NCI-H2171 (cell line): ENCODE results near the gene MCC.

Source experiments
- DNase-seq: peaks from one replicate; lab custom pipeline; 2025; lab: John Stamatoyannopoulos, UW

Gene MCC

DNA sequence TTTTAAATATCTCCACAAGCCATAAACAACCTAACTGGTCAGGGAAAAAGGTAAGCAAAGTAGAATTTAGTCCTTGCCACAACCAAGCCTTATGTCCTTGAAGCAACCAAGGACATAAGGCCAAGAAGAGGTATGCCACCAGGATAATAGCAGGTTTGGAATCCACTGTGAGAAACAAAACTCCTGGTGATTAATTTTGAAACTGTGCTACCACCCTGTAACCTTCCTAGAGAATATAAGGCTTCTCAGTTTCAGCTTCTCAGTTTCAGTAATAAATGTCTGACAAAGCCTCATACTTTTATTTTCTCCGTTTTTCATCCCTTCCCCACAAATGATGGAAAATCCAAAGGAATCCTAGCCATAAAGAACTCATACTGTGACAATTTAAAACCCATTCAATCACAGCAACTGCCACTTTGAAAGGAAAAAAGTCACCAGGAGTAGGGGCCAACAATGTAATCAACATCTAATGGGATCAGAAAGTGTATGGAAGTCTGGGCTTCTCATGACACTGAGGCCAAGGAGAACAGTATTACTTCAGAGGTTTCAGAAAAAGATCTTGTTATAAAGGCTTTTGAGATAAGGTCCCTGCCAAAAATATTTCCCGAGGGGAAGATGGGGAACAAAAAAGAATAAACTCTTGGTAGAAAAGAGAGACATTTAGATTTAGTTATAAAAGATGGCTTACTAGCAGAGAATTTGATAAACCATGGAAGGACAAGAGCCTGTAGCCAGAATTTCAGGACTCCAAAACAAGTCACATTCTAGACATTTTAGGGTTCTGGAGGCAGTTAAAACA is 242.6 kb downstream of the MCC start:
- DNase-seq = no peak

DNA sequence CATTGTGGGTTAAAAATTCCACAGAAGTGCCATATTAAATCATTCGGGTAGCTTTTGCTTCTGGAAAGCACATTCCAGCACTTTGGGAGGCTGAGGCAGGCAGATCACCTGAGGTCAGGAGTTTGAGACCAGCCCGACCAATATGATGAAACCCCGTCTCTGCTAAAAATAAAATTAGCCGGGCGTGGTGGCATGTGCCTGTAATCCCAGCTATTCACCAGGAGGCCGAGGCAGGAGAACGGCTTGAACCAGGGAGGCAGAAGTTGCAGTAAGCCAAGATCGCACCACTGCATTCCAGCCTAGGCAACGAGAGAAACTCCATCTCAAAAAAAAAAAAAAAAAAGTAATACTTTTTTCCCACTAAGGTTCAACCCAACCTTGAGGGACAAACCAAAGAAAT is 243.3 kb downstream of the MCC start:
- DNase-seq = no peak

DNA sequence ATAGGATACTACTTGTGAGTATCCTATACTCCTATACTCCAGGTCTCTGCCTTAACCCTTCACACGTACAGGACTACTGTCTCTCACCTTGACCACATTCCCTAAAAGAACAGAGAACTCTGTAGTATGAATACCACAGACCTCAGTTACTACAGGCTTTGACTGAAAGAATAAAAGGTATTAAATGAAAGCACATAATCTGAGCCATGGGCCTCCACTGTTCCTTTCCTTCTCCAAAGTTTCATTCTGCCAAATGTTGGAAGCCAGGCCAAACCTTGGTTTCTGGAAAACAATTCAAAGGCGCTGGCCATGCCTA is 244.9 kb downstream of the MCC start:
- no peak for DNase-seq

DNA sequence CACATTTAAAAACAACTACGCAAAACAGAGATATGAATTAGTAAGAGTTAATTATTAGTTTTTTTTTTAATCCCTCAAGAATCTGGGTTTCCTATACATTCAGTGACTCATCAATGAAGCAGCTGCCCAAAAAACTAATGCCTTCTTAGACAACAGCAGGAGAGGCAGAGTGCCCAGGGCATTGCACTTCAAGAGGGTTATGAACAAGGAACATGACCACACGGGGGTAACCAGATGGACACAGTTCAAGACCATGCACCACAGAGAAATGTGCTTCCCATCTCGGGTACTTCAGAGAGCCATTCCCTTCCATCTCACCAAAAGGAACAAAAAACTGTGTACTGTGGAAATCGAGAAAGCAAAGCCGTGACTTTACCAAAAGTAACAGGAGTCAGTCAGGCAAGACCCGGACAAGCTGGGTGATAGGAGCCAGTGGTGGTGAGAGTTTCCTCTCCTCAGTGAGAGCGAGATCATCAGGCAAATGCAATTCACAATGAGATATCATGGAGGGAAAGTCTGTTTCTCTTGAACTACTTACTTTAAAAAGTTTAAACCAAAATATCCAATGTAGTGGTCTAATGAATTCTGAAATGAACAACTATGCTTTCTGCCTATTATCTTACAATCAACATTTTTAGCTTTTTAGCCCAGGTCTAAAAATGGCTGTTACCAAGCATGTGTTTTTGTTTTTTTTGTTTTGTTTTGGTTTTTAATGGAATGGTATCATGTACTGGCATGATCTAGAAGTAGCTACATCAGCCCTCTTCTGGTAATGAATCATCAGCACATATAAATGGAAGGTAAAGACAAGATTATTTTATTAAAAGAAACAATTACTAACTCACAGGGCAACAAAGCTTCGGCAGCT is 245.5 kb downstream of the MCC start:
- no peak for DNase-seq

DNA sequence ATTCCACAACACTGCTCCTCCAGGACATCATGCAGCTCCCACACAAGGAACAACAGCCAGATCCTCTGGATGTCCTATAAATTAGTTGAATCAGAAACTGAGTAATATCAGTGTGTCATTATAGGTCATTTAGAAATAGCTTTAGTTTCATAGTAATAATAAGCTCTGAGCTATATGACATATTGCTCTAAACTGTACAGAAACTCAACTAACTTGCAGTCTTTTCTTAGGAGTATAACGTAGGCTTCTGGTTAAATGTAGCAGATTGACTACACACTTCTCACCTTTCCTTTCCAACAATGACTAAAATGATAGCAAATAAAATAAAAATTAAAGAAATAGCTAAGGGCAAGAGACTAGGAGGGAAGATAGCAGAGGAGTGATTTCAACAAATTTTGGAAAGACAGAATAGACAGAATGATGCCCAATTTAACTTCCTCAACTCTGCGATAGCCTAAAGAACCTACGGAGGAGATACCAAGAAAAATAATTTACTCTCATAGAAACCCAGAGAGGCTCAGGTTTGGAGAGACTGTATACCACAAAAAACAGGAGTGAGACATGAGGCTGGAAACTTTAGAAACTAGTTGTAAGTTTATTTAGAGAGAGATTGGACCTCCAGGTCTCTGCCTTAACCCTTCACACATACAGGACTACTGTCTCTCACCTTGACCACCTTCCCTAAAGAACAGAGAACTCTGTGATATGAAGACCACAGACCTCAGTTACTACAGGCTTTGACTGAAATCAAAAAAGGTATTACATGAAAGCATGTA is 247.1 kb downstream of the MCC start:
- DNase-seq = no peak

DNA sequence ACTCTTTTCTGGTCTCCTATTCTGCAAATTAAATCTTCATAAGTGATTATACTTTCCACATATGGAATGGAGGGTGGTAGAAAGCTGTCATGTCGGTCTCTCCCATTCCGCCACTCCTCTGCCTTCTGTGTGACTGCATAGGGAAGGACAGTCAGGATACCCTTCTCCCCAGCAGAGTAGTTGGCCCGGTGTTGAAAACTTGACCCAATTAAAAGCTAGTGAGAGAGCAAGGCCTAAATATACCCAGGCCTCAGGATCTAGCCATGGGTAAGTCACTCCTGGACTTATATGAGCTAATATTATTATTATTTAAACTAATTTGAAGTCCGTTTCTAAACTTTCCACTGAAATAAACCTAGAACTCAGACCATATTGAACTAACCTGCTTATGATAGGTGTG is 248.2 kb downstream of the MCC start:
- DNase-seq = no peak

DNA sequence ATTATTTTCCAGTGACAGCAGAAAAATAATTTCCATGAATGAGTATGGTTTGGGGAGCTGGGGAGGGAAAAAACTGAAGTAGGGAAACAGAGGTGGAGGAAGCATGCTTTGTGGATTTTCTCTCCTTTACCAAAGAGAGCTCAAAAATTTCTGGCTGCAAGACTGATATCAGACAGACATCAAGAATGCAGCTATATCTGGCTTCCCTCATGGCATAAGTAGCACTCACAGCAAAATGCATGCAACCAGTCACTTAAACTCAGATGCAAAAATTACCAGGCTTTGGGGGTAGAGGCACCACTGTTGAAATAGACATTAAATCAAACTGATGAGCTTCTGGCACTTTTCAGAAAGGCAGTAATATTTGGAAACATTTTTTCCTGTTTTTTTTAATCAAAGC is 250.4 kb downstream of the MCC start:
- DNase-seq = no peak

DNA sequence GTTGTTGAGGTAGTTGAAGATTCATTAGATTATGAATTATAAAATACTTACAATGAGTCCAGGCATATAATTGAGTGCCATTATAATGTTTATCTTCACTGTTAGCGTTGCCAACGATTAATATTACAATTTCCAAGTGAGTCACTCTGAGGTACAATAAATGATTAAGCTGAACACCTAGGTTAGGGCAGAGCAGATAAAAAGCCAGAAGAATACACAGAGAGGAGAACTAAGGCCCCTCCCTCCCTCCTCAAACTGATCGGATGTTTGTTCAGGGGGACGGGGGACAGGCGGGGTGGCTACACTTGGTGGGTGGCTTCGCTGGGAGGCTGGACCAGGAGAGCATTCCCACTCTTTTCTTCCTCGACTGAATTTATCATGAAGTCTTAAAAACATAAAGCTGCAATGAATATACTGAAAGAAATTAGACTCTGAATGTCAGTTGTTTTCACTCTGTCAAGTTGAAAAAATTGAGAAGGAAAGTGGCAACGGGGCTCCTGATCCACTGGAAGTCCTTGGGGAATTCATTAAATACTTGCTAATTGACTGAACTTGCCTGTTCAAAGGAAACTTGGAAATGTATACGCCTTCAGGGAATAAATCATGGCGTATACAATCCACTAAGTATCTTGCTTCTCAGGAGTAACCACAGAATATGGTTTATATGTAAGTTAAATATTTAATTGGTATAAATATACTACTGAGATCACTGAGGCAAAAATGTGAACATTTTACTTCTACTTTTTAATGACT is 251.5 kb downstream of the MCC start:
- peak; percentile 80 for DNase-seq

DNA sequence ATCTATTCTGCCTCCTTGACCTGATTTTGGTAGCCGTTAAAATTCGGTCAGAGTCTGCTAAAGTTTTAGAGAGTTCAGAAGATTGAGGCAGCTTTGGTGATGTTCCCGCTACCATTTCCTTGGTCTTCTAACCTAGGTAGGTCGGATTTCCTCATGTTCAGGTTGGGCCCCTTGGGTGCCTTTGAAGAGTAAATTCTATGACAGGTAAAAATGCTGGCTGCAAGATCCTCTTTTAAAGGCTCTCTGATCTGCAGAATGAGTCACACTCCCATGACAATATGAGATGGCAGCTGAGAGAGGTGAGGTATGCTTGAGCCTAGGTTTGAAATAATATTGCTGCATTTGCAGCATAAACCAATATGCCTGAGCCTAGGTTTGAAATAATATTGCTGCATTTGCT is 252.4 kb downstream of the MCC start:
- no peak for DNase-seq

DNA sequence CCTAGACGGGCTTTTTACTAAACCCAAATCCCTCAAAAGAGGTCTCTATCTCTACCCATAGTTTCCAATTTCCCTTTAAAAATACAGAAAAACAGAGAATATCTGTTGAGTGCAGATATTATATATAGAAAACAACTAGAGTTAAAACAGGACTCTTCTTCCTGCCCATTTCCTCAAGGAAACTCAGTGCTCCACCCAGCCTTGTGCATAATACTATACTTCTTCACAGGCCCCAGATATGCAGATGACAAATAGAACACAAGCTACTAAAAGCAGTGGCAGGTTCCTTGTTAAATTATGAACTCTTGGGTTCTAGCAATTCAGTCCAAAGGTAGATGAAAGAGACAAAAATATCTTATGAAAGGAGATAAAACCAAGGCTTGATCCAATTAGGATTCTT is 253.7 kb downstream of the MCC start:
- no peak for DNase-seq

DNA sequence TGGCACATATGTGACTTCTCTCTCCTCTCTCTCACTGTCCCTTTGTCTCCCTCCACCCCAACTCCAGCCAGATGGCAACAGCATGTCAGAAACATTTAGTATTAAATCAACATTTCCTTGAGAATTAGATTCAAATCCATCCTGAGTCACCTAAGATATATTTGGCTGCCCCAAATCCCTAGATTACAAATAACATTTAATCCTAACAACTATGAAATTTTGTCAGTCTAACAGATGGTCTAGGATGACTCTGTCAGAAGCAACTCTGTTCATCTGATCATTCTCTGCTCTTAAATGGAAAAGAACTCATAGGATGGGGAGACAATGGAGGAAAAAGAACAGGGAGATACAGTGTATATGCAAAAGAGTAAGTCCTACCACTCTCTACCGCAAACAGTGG is 254.6 kb downstream of the MCC start:
- no peak for DNase-seq

DNA sequence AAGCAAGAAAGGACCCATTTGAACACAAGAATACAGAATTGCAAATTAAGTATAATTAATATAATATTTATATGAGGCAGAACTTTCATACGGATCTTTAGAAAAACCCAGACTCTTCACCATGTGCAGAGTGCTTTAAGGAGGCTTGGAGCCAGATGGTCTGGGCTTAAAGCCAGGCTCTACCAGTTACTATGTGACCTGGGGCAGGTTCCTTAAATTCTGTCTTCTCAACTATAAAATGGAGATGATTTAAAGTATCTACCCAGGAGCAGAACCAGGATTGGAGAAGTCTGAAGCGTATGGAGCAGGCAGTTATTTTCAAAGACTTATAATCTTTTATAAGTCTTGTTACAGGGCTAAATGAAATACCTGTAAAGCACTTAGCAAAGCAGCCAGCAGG is 255.6 kb downstream of the MCC start:
- peak; percentile 9 for DNase-seq

DNA sequence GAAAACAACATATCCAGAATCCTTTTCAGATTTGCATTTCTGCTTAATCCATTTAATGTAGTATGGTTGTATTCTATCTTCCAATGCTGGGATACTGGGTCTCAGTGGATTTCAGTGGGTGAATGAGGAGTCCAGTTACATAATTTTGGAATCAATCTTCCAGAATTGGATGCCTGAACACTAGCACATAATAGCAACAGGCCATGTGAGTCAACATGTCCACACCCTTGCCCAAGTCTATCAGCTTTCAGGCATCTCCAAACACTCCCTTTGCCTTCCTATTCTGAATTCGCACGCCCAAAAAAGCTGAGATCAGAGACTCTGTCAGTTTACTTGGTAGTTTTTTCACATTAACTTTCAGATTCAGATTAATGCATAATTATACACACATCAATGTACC is 256.0 kb downstream of the MCC start:
- DNase-seq = no peak

DNA sequence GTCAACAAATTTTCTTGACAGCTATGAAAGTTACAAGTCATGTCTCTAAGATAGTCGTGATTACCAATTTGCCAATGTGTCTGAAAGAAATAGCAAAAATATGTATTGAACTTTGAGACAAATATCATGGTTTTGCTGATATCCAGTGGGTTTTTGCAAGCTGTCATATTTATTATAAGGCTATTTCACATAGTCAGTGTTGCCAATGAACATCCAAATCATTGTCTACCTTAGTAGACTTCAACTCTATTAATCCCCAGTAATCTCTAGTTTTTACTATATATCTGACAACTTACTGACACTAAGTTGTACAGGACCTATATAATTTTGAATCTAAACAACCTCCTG is 256.6 kb downstream of the MCC start:
- DNase-seq = no peak

DNA sequence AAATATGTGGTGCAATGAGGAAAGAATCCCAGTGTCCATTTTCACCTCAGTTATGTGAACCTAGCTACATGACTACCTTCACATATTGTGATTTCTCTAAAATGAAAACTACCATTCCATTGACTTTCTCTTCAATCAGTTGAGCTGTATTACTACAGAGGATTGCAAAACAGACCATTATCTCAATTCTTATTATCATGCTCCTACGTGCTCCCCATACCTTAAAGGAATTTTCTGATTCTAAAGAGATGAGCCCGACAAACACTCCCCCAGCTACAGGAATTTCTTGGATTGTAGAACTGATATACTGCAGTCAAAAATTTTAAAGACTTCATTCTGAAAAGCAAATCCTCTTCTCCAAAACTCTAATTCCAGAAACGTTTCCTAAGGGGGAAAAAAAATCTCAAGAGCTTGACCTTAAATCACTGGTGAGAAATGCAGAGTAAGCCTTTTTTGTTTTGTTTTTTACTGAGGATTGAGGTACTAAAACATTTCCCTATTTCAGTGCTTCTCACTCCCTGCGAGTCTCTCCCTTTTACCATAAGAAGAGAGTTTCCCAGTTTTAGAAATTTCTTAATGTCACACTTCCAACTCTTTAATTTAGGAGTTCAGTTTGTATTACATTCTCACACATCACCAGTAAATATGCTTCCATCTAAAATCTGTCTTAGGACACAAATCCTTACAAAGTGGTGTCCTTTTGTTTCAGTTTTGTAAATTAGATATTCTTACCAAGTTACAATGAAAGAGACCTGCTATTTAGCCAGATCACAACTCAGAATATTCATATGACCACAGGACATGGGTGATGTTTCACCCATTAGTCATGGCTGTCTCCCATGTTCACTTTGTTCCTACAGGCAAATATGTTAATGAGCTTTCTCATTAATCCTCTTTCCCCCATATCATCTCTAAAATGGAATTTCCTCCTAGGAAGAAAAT is 257.3 kb downstream of the MCC start:
- DNase-seq = no peak

DNA sequence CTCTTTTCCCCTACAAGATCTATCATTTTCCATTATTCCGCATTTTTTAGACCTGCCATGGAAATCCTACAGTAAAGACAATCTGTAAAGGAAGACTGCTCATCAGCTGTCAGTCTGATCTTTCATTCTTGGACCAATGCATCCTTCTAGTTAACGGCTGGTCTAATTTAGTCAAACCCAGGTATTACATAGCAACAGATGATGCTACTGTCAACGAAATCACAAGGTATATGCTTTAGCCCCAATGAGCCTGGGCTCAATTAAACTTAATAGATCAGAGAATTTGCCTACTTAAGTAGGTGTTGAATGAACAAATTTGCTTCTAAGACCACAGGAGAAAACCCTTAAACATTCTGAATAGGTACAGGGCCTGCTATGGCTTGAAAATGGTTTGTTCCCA is 260.5 kb downstream of the MCC start:
- no peak for DNase-seq

DNA sequence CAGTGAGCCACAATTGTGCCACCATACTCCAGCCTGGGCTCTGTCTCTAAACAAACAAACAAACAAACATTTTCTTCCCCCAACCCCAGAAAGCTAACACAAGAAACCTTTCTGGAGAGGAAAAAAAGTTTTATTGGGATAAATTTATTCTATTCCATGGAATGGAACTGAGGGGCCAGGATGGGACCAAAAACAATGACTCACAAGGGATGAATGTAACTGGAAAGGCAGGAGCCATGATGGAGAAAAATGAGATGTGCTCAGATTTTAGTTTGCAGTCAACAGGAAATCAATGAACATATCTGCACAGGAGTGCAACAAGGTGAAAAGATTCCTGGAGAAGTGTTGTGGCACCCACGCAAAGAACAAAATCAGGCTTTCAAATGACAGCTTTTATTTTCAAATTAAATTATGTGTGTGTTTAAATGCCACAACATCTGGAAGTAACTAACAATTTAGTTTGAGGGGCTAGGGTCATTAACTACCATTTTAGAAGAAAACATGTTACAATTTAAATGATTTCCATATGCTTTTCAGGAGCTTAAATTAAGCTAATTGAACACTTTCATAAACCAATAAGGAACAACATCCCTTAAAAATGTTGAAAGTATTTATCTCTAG is 262.0 kb downstream of the MCC start:
- no peak for DNase-seq

DNA sequence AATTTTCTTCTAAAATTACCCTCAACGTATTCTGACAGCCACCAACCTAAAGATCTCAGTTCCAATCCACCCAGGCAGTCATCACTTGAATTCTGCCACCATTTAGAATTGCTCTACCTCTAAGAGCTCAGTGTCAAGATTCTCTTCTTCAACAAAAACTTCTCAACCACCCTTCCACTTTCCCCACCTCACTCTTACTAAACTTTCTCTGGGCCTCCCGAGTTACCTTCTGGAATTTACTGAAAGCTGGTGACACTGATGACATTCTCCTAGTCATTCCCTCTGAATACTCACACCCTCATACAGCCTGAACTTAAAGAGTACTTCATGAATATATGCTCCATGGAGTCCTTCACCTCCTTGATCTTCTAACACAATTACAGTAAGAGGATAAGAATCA is 263.0 kb downstream of the MCC start:
- DNase-seq = no peak

DNA sequence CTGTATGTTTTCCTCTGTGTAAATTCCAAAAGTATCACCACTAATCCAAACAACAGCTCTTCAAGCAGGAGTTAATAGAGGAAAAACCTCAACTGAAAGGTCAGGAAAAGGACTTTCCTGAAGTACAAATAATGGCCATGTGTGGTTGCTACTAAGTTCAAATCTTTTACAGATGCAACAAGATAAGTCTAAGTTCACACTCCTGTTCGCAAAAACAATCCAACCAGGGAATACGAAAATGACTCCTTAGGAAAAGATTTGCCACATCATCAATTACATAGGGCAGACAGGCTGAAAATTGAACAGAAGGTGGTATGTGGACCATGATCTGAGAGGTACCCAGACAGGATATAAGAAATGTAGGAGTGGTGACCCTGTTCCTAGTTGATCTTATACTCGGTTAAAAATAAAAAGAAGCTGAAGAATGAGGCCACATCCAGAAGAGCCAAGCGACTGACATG is 263.6 kb downstream of the MCC start:
- DNase-seq = no peak

DNA sequence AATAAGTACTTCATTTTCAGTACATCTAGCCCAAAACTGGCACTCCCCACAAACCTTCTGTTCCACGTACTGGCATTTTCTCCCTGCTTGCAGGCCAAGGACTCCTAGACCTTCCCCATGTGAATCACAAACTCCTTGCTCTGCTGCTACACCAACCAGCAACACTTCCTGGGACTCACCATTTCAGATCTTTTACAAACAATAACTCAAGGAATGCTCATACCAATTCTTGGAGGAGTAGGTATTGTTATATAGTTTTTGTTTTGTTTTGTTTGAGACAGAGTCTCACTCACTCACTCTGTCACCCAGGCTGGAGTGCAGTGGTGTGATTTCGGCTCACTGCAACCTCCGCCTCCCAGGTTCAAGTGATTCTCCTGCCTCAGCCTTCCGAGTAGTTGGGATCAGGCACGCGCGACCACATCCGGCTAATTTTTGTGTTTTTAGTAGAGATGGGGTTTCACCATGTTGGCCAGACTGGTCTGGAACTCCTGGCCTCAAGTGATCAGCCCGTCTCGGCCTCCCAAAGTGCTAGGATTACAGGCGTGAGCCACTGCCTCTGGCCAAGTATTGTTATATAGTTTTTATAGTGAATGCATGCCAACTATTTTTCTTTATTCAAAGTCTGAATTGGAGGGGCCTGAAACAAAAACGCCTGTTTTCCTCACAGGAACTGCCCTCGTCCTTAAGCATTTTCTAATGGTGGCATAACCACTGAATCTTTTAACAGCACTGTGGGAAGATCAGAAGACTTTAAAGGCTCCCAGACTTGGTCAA is 264.2 kb downstream of the MCC start:
- no peak for DNase-seq
